Left ventricle myocardium inferior (tissue), 1 donor: ENCODE measurements around the gene SENP3. TPM values are rescaled to one million over a fixed set of nuclear protein-coding genes. Genes with fewer than 3 reads are reported as not detected.

Source experiments
- DNase-seq: peaks from one replicate; pipeline ENCODE4 v3.0.0-alpha.2; 2020
- H3K27ac ChIP-seq: fragments of 200-600 bp; replicated peaks from 2 replicates; pipeline ENCODE4 v1.8.0; 2021
- H3K27me3 ChIP-seq: fragments of 200-600 bp; 2 replicates; pipeline ENCODE4 v1.8.0; 2021; ENCODE audit warnings: low read depth
- H3K36me3 ChIP-seq: fragments of 200-600 bp; 2 replicates; pipeline ENCODE4 v1.8.0; 2021
- H3K4me1 ChIP-seq: fragments of 200-600 bp; 2 replicates; pipeline ENCODE4 v1.8.0; 2021
- H3K4me3 ChIP-seq: fragments of 200-600 bp; 2 replicates; pipeline ENCODE4 v1.8.0; 2021; ENCODE audit warnings: mild to moderate bottlenecking, moderate library complexity
- H3K9me3 ChIP-seq: fragments of 200-600 bp; replicated peaks from 2 replicates; pipeline ENCODE4 v1.8.0; 2021
- intact Hi-C: fragments of 100-400 bp; cut with micrococcal nuclease; formaldehyde crosslinking; loops from one replicate; pipeline ENCODE4 v1.11.0; 2022
- total RNA-seq: library from RNA; stranded (reverse); fragmentation: NEBNext Ultra II Directional; extraction: Animal tissue kit (Norgen Biotek cat#: 25700); gene quantifications from one replicate; pipeline ENCODE4 v1.2.1, GENCODE V29; 2021
- TF ChIP-seq, protein P1 (sequence below): fragments of 200-600 bp; IDR thresholded peaks from 2 replicates; pipeline ENCODE4 v1.8.0; 2021; ENCODE audit warnings: antibody characterized with exemption, mild to moderate bottlenecking, borderline replicate concordance
- donor health status: DM: no; HTN: yes; CAD: no; lungs with severe emphysema.

SENP3 gene
- total RNA-seq, 1 donor from 2014 or later = 29.5 TPM

DNA sequence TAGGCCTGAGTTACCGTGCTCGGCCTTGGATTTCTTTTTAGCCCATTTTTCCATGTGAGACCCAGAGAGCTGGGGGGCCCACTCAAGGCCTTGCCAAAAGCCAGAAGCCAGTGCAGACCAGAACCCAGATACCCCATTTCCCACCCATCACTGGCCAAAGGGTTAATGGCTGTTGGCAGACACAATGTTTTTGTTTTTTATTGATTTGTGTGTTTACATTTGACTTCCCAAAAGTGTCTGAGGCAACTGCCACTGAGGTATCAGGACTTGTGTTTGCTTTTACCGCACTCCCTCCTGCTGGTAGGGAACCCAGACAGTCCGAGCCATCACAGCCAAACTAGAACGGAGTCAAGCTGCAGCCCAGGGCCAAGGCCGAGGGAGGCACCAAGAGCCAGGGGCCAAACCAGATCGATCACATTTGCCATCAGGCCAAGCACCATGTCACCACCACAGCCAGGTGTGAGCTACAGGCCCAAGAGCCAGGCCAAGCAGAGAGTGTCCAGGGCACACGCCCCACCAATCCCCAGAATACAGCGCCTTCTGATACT is 20.6 kb upstream of the SENP3 start:
- intact Hi-C loops = no loop called here
- H3K27ac ChIP-seq = no peak overlapping the region
- no peak overlapping the region for H3K4me3 ChIP-seq
- TF ChIP-seq, protein P1, sequence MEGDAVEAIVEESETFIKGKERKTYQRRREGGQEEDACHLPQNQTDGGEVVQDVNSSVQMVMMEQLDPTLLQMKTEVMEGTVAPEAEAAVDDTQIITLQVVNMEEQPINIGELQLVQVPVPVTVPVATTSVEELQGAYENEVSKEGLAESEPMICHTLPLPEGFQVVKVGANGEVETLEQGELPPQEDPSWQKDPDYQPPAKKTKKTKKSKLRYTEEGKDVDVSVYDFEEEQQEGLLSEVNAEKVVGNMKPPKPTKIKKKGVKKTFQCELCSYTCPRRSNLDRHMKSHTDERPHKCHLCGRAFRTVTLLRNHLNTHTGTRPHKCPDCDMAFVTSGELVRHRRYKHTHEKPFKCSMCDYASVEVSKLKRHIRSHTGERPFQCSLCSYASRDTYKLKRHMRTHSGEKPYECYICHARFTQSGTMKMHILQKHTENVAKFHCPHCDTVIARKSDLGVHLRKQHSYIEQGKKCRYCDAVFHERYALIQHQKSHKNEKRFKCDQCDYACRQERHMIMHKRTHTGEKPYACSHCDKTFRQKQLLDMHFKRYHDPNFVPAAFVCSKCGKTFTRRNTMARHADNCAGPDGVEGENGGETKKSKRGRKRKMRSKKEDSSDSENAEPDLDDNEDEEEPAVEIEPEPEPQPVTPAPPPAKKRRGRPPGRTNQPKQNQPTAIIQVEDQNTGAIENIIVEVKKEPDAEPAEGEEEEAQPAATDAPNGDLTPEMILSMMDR = no peak
- H3K4me1 ChIP-seq = peaks cover 12% of the 10 kb centered on the region
- no peak for DNase-seq
- peaks cover 12% of the 10 kb centered on the region for H3K9me3 ChIP-seq
- H3K36me3 ChIP-seq = no peaks in the 10 kb centered on the region
- H3K27me3 ChIP-seq = no peaks in the 10 kb centered on the region

DNA sequence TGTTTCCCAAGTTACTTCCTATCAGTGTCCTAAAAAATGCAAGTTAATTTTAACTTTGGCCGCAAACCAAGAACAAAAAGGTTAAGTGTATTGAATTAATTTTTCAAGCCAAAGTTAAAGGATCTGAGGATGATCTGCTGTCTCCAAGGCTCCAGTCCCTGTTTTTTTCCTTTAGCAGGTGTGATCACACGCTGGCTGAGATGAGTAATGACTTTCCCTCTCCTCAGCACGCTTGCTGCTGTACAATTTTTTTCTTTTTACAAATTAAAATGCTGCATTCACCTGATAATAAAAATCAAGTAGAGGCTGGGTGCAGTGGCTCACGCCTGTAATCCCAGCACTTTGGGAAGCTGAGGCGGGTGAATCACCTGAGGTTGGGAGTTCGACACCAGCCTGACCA is 16.8 kb upstream of the SENP3 start:
- DNase-seq = no peak
- Histone ChIP-seq H3K9me3 (no peaks in the 10 kb centered on the region), H3K4me1 (peaks cover 36% of the 10 kb centered on the region), H3K36me3 (no peaks in the 10 kb centered on the region), H3K4me3 (no peak overlapping the region), H3K27me3 (no peaks in the 10 kb centered on the region), H3K27ac (peak overlapping the region; percentile 53)
- TF ChIP-seq, protein P1 = no peak
- intact Hi-C loops = no loop called here

DNA sequence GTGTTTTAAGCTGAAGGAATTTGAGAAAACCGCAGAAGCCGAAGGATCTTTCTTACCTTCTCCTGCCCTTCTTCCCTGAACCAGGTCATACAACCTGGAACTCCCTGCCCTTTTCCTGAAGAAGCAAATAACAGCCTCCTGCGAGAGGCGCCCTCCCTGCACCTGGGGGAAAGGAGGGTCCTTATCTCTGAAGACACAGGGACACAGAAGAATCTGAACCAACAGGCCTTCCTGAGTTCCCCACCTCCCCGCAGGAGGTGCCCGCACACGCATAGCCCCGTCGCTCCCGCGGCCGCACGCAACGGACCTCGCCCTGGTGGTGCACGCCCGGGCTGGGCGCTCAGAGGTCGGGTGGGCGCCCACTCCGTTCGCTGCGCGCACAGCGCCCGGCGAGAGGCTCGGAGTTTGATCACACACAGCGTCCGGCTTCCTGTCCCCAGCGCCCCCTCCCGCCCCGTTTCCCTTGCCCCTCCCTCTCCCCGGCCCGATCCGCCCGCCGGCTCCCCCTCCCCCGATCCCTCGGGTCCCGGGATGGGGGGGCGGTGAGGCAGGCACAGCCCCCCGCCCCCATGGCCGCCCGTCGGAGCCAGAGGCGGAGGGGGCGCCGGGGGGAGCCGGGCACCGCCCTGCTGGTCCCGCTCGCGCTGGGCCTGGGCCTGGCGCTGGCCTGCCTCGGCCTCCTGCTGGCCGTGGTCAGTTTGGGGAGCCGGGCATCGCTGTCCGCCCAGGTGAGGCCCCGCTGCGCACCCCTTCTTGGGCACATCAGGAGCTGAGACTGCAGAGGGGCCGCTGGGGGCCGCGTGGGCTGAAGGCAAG is 12.9 kb upstream of the SENP3 start, which contains the start of gene TNFSF12:
TSS of gene TNFSF12 (plus strand) at position 474 of the 816 bp plus-strand sequence. CDS start at position 570, 96 bp downstream.
- H3K4me3 ChIP-seq = peak within 1 kb of the TSS; percentile 89
- peaks cover 14% of the 10 kb centered on the region for H3K36me3 ChIP-seq
- H3K9me3 ChIP-seq = no peaks in the 10 kb centered on the region
- H3K27ac ChIP-seq = peak within 1 kb of the TSS; percentile 96
- H3K27me3 ChIP-seq = no peaks in the 10 kb centered on the region
- DNase-seq = peak; percentile 79
- TF ChIP-seq, protein P1 = peak; percentile 48
- H3K4me1 ChIP-seq = peaks cover 44% of the 10 kb centered on the region
- intact Hi-C loops = no loop called here

DNA sequence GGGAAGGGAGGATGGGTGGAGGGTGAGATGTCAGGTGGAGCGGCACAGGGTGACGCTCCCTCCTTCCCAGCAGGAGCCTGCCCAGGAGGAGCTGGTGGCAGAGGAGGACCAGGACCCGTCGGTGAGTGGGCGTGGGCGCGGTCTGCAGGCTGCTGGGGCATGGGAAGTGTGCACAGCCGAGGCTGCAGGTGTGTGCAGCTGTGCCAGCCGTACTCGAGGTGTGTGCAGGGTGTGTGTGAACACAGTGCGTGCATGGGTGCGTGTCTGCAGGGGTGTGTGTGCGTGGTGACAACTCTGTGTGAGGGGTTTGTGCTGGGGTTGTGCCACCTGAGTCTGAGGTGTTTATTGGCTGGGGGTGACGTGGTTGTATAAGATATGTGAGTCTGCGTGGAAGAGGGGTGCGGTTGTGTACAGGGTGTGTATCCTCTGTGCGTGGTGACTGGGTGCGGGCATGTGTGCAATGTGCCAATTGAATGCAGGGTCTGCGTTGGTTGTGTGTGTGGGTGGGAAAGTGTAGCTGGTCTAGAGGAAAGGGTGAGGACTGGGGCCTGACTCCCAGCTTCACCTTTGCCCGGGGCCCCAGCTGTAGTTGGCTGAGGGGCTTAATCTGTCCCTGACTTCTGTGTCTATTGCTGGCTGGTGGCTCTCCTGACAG is 12.2 kb upstream of the SENP3 start:
- Histone ChIP-seq H3K36me3 (peaks cover 17% of the 10 kb centered on the region), H3K27me3 (no peaks in the 10 kb centered on the region), H3K4me1 (peaks cover 41% of the 10 kb centered on the region), H3K4me3 (peak overlapping the region; percentile 89), H3K27ac (peak overlapping the region; percentile 96), H3K9me3 (no peaks in the 10 kb centered on the region)
- intact Hi-C loops = no loop called here
- peak; percentile 26 for DNase-seq
- TF ChIP-seq, protein P1 = no peak

DNA sequence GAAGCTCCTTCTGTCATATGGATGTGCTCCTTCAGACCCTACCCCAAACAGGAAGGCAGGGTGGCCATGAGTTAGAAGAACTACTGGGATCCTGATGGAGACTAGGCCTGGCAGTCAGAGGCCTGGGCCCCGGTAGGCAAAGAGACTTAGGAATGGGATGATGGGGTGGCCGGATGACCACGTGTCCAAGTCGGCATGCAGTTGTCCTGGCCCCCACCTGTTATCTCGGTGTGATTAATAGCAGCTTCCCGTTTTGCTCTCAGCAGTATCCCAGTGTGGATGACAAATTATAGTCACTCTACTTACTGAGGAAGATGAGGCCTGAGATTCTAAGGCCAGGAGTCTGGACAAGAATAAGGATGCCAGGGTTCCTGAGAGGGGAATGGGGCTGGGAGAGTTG is 11.4 kb upstream of the SENP3 start:
- Histone ChIP-seq H3K27me3 (no peaks in the 10 kb centered on the region), H3K36me3 (peaks cover 17% of the 10 kb centered on the region), H3K27ac (peak overlapping the region; percentile 96), H3K9me3 (no peaks in the 10 kb centered on the region), H3K4me3 (peak overlapping the region; percentile 89), H3K4me1 (peaks cover 33% of the 10 kb centered on the region)
- TF ChIP-seq, protein P1 = no peak
- DNase-seq = no peak
- intact Hi-C loops = no loop called here
